GM12878 (cell line): ENCODE data around the gene SMCO4.
A peak's percentile ranks its signal among the peaks of the same experiment; 100 is the strongest.

Source experiments
- ATF3 ChIP-seq: IDR thresholded peaks from 2 replicates; pipeline ENCODE4 v1.6.1; 2011; ENCODE audit warnings: low read depth, mild to moderate bottlenecking, low read length, moderate library complexity, borderline replicate concordance; ENCODE audit errors: extremely low read depth
- CHD4 ChIP-seq: fragments of 200-600 bp; sonication (generic); IDR thresholded peaks from 2 replicates; pipeline ENCODE4 v1.6.1; 2016; ENCODE audit warnings: mild to moderate bottlenecking
- CTCF ChIP-seq, 3 experiments: IDR thresholded peaks in 2 of 3; conservative IDR thresholded peaks in 1 of 3; 2 replicates each; pipeline ENCODE4 v1.5.1; 2011; ENCODE audit warnings: low read depth in 3 of 3, low read length in 3 of 3, mild to moderate bottlenecking in 3 of 3, control low read depth in 2 of 3, moderate library complexity in 2 of 3, inconsistent platforms in 1 of 3, mixed read lengths in 1 of 3; ENCODE audit not compliant: control insufficient read depth in 2 of 3, insufficient read depth in 1 of 3; ENCODE audit errors: extremely low read depth in 1 of 3
- E2F4 ChIP-seq: IDR thresholded peaks from 2 replicates; pipeline ENCODE4 v1.6.1; 2012; ENCODE audit warnings: low read depth, low read length, improper control_type of control experiment
- FOXM1 ChIP-seq: IDR thresholded peaks from 2 replicates; pipeline ENCODE4 v1.6.1; 2012; ENCODE audit warnings: low read depth, mild to moderate bottlenecking, inconsistent platforms, low read length, moderate library complexity
- GABPA ChIP-seq: IDR thresholded peaks from 2 replicates; pipeline ENCODE4 v1.6.1; 2014; ENCODE audit warnings: antibody characterized with exemption, low read depth, mild to moderate bottlenecking, inconsistent platforms
- MXI1 ChIP-seq: fragments of 150-350 bp; IDR thresholded peaks from 2 replicates; pipeline ENCODE4 v1.6.1; 2011; ENCODE audit warnings: low read depth, mild to moderate bottlenecking, inconsistent platforms, low read length, improper control_type of control experiment
- NFIC ChIP-seq: IDR thresholded peaks from 2 replicates; pipeline ENCODE4 v1.6.1; 2012; ENCODE audit warnings: low read depth, mild to moderate bottlenecking, inconsistent platforms, low read length, moderate library complexity
- POLR2A ChIP-seq: IDR thresholded peaks from 2 replicates; pipeline ENCODE4 v1.6.1; 2011; ENCODE audit warnings: low read depth, mild to moderate bottlenecking, low read length
- TAF1 ChIP-seq: IDR thresholded peaks from 2 replicates; pipeline ENCODE4 v1.6.1; 2011; ENCODE audit warnings: mild to moderate bottlenecking, low read depth, low read length, borderline replicate concordance
- ZNF274 ChIP-seq: IDR thresholded peaks from one replicate; pipeline ENCODE4 v1.8.0; 2011; ENCODE audit not compliant: insufficient read length, insufficient read depth
- ZSCAN29 ChIP-seq: fragments of 450-650 bp; IDR thresholded peaks from 2 replicates; pipeline ENCODE4 v1.6.1; 2017; ENCODE audit warnings: mild to moderate bottlenecking, moderate library complexity

GRCh38 chr11:93526641-93527583 lies 16.3 kb downstream of the SMCO4 start:
- no peak for TF ChIP-seq ATF3
- TF ChIP-seq ZSCAN29, result no peak
- TF ChIP-seq CTCF (IDR thresholded peaks at IDR 0.05 in 2 of 3, conservative IDR thresholded peaks at IDR 0.05 in 1 of 3; ENCODE audit: control insufficient read depth in 2 of 3, extremely low read depth in 1 of 3, insufficient read depth in 1 of 3, low read depth in 3 of 3, low read length in 3 of 3), result no peak
- no peak for TF ChIP-seq ZNF274
- TF ChIP-seq CHD4, result no peak
- TF ChIP-seq MXI1, result no peak
- no peak for TF ChIP-seq E2F4
- 0 out of 2 replicates have a peak, but pooled peaks have one; percentile 6 for TF ChIP-seq NFIC
- TF ChIP-seq TAF1, result no peak
- 0 out of 2 replicates have a peak, but pooled peaks have one; percentile 55 for TF ChIP-seq POLR2A
- TF ChIP-seq GABPA, result no peak
- no peak for TF ChIP-seq FOXM1
